ENCODE measurements around the gene FGF2.

FGF2 gene

GRCh38 chr4:122914292-122914904 is 87.8 kb downstream of the FGF2 start:
- no peaks in the 10 kb centered on the region for H3K27me3 ChIP-seq (ENCODE audit: control insufficient read depth in 1 of 2, insufficient read depth in 1 of 2, low read length in 2 of 2)
- no peak overlapping the region for H2AK5ac ChIP-seq (ENCODE audit: low read length, severe bottlenecking)
- 17% methylated on average over 1 of the region's 4 CpGs for WGBS
- H3K27ac ChIP-seq (ENCODE audit: low read length, poor library complexity, severe bottlenecking), result no peak overlapping the region
- no peak overlapping the region for H2BK12ac ChIP-seq (ENCODE audit: low read length in 2 of 2)
- H3K14ac ChIP-seq (ENCODE audit: low read length in 2 of 2), result no peak overlapping the region
- H3K4ac ChIP-seq (ENCODE audit: low read depth in 1 of 2, low read length in 2 of 2), result no peak overlapping the region
- H2BK5ac ChIP-seq (ENCODE audit: low read depth, low read length, poor library complexity, severe bottlenecking), result no peak overlapping the region
- H2BK120ac ChIP-seq (ENCODE audit: low read depth, low read length), result no peak overlapping the region
- DNase-seq, result no peak
- H3K4me3 ChIP-seq (ENCODE audit: insufficient read depth in 1 of 2, low read depth in 1 of 2, low read length in 2 of 2), result no peak overlapping the region
- H3K4me2 ChIP-seq (ENCODE audit: low read length, poor library complexity, severe bottlenecking), result no peak overlapping the region
- no peak overlapping the region for H2AFZ ChIP-seq (ENCODE audit: low read depth, low read length)
- H3K4me1 ChIP-seq (ENCODE audit: control insufficient read depth, insufficient read depth, low read depth, low read length), result no peaks in the 10 kb centered on the region
- no peak overlapping the region for H2BK15ac ChIP-seq (ENCODE audit: low read depth, poor library complexity, severe bottlenecking)
- H4K8ac ChIP-seq (ENCODE audit: low read length), result no peak overlapping the region
- peak overlapping the region; percentile 39 for H3K9ac ChIP-seq (ENCODE audit: low read length)
- no peak overlapping the region for H3K18ac ChIP-seq (ENCODE audit: low read depth in 1 of 2, low read length in 2 of 2)
- no peaks in the 10 kb centered on the region for H3K9me3 ChIP-seq (ENCODE audit: control insufficient read depth, low read length)
- H3K79me1 ChIP-seq (replicated peaks; ENCODE audit: low read length, poor library complexity, severe bottlenecking), result peaks cover 3% of the 10 kb centered on the region
- H3K23ac ChIP-seq (ENCODE audit: low read length in 2 of 2), result no peak overlapping the region
- H4K91ac ChIP-seq (ENCODE audit: low read length), result no peak overlapping the region
- peaks cover 0 to 26% of the 10 kb centered on the region in 2 experiments for H3K36me3 ChIP-seq (ENCODE audit: control insufficient read depth in 1 of 2, insufficient read depth in 2 of 2, low read depth in 1 of 2, low read length in 2 of 2)

DNA sequence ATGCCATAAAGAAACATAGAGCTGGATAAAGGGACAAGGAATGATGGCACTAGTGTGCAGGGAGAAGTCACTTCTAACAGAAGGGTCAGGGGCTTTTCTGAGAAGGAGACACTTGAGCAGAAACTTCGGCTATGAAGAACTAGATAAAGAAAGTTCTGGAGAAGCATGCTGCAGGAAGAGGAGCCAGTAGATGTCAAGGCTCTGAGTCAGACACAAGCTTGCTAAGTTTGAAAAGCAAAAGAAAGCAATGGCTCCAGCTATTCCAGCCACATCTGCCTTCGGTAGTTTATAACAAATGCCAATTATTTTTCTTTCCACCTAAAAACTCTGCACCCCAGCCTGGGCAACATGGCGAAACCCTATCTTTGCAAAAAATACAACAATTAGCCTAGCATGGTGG is 88.3 kb downstream of the FGF2 start:
- WGBS, result 24% methylated on average over 1 of the region's 3 CpGs
- no peak overlapping the region for H2BK5ac ChIP-seq (ENCODE audit: low read depth, low read length, poor library complexity, severe bottlenecking)
- H3K18ac ChIP-seq (ENCODE audit: low read depth in 1 of 2, low read length in 2 of 2), result no peak overlapping the region
- no peak overlapping the region for H2BK120ac ChIP-seq (ENCODE audit: low read depth, low read length)
- H3K23ac ChIP-seq (ENCODE audit: low read length in 2 of 2), result no peak overlapping the region
- no peak overlapping the region for H2BK15ac ChIP-seq (ENCODE audit: low read depth, poor library complexity, severe bottlenecking)
- H3K4me2 ChIP-seq (ENCODE audit: low read length, poor library complexity, severe bottlenecking), result no peak overlapping the region
- no peak overlapping the region for H3K27ac ChIP-seq (ENCODE audit: low read length, poor library complexity, severe bottlenecking)
- no peak overlapping the region for H3K14ac ChIP-seq (ENCODE audit: low read length in 2 of 2)
- H4K91ac ChIP-seq (ENCODE audit: low read length), result no peak overlapping the region
- no peak overlapping the region for H2BK12ac ChIP-seq (ENCODE audit: low read length in 2 of 2)
- peak; percentile 49 for DNase-seq
- H2AK5ac ChIP-seq (ENCODE audit: low read length, severe bottlenecking), result no peak overlapping the region
- H4K8ac ChIP-seq (ENCODE audit: low read length), result no peak overlapping the region
- no peaks in the 10 kb centered on the region for H3K9me3 ChIP-seq (ENCODE audit: control insufficient read depth, low read length)
- no peak overlapping the region for H2AFZ ChIP-seq (ENCODE audit: low read depth, low read length)
- H3K27me3 ChIP-seq (ENCODE audit: control insufficient read depth in 1 of 2, insufficient read depth in 1 of 2, low read length in 2 of 2), result no peaks in the 10 kb centered on the region
- H3K79me1 ChIP-seq (replicated peaks; ENCODE audit: low read length, poor library complexity, severe bottlenecking), result peaks cover 3% of the 10 kb centered on the region
- H3K4ac ChIP-seq (ENCODE audit: low read depth in 1 of 2, low read length in 2 of 2), result no peak overlapping the region
- H3K4me3 ChIP-seq (ENCODE audit: insufficient read depth in 1 of 2, low read depth in 1 of 2, low read length in 2 of 2), result no peak overlapping the region
- H3K9ac ChIP-seq (ENCODE audit: low read length), result peak overlapping the region; percentile 39
- H3K36me3 ChIP-seq (ENCODE audit: control insufficient read depth in 1 of 2, insufficient read depth in 2 of 2, low read depth in 1 of 2, low read length in 2 of 2), result peaks cover 0 to 26% of the 10 kb centered on the region in 2 experiments
- H3K4me1 ChIP-seq (ENCODE audit: control insufficient read depth, insufficient read depth, low read depth, low read length), result no peaks in the 10 kb centered on the region

DNA sequence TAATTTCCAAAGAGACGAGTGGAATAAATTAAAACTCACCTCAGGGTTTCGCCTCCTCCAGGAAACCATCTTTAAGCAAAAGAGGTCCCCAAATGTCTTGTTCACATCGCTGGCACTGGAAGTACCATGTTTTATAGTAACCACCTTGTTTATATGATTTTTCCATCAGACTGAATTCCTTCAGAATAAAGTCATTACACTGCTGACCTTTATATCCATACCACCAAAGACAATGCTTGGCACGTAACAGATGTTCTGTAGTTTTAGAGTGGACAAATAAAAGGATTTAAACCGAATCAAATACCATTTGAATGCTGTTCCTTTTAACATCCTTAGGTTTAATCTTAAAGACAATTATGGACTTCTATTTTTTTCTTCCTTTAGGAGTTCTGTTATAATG is 91.1 kb downstream of the FGF2 start:
- Histone ChIP-seq H3K9me3 (ENCODE audit: control insufficient read depth, low read length) (no peaks in the 10 kb centered on the region), H2BK5ac (ENCODE audit: low read depth, low read length, poor library complexity, severe bottlenecking) (no peak overlapping the region), H3K9ac (ENCODE audit: low read length) (no peak overlapping the region), H2AK5ac (ENCODE audit: low read length, severe bottlenecking) (no peak overlapping the region), H3K4me3 (ENCODE audit: insufficient read depth in 1 of 2, low read depth in 1 of 2, low read length in 2 of 2) (no peak overlapping the region), H2AFZ (ENCODE audit: low read depth, low read length) (no peak overlapping the region), H2BK15ac (ENCODE audit: low read depth, poor library complexity, severe bottlenecking) (no peak overlapping the region), H3K4me2 (ENCODE audit: low read length, poor library complexity, severe bottlenecking) (no peak overlapping the region), H3K79me1 (replicated peaks; ENCODE audit: low read length, poor library complexity, severe bottlenecking) (peaks cover 6% of the 10 kb centered on the region), H2BK120ac (ENCODE audit: low read depth, low read length) (no peak overlapping the region), H3K27me3 (ENCODE audit: control insufficient read depth in 1 of 2, insufficient read depth in 1 of 2, low read length in 2 of 2) (no peaks in the 10 kb centered on the region), H3K14ac (ENCODE audit: low read length in 2 of 2) (no peak overlapping the region), H4K8ac (ENCODE audit: low read length) (no peak overlapping the region), H4K91ac (ENCODE audit: low read length) (no peak overlapping the region), H2BK12ac (ENCODE audit: low read length in 2 of 2) (no peak overlapping the region), H3K18ac (ENCODE audit: low read depth in 1 of 2, low read length in 2 of 2) (no peak overlapping the region), H3K23ac (ENCODE audit: low read length in 2 of 2) (no peak overlapping the region), H3K36me3 (ENCODE audit: control insufficient read depth in 1 of 2, insufficient read depth in 2 of 2, low read depth in 1 of 2, low read length in 2 of 2) (peaks cover 0 to 15% of the 10 kb centered on the region in 2 experiments), H3K4me1 (ENCODE audit: control insufficient read depth, insufficient read depth, low read depth, low read length) (peaks cover 3% of the 10 kb centered on the region), H3K4ac (ENCODE audit: low read depth in 1 of 2, low read length in 2 of 2) (no peak overlapping the region), H3K27ac (ENCODE audit: low read length, poor library complexity, severe bottlenecking) (no peak overlapping the region)
- 93% methylated on average over 3 of the region's 5 CpGs for WGBS
- DNase-seq, result no peak

DNA sequence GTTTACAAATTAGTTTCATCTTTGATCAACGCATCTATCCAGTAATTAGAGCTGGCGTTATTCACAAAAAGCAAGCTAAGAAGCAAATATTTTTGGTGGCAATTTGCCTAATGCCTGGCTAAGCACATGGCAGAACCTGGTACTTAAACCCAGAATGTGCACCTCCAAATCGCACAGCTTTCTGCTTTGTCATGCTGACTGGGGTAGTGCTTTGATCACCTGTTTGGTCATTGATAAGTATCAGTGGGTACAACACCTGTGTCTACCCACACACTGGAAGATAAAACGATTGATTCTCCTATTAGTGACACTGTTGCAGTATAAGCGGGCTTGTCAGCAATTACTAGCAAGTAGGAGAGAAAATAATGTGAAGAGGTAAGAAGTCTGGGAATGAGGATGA is 93.8 kb downstream of the FGF2 start:
- H3K18ac ChIP-seq (ENCODE audit: low read depth in 1 of 2, low read length in 2 of 2), result no peak overlapping the region
- no peak overlapping the region for H3K27ac ChIP-seq (ENCODE audit: low read length, poor library complexity, severe bottlenecking)
- no peak for DNase-seq
- no peaks in the 10 kb centered on the region for H3K27me3 ChIP-seq (ENCODE audit: control insufficient read depth in 1 of 2, insufficient read depth in 1 of 2, low read length in 2 of 2)
- no peak overlapping the region for H3K23ac ChIP-seq (ENCODE audit: low read length in 2 of 2)
- no peak overlapping the region for H2AFZ ChIP-seq (ENCODE audit: low read depth, low read length)
- WGBS, result 98% methylated on average over 5 of the region's 5 CpGs
- no peak overlapping the region for H3K9ac ChIP-seq (ENCODE audit: low read length)
- no peak overlapping the region for H2BK120ac ChIP-seq (ENCODE audit: low read depth, low read length)
- no peak overlapping the region for H4K91ac ChIP-seq (ENCODE audit: low read length)
- H3K4me2 ChIP-seq (ENCODE audit: low read length, poor library complexity, severe bottlenecking), result no peak overlapping the region
- H2BK5ac ChIP-seq (ENCODE audit: low read depth, low read length, poor library complexity, severe bottlenecking), result no peak overlapping the region
- no peak overlapping the region for H3K14ac ChIP-seq (ENCODE audit: low read length in 2 of 2)
- no peak overlapping the region for H2BK15ac ChIP-seq (ENCODE audit: low read depth, poor library complexity, severe bottlenecking)
- peaks cover 3% of the 10 kb centered on the region for H3K4me1 ChIP-seq (ENCODE audit: control insufficient read depth, insufficient read depth, low read depth, low read length)
- no peak overlapping the region for H3K4ac ChIP-seq (ENCODE audit: low read depth in 1 of 2, low read length in 2 of 2)
- H2BK12ac ChIP-seq (ENCODE audit: low read length in 2 of 2), result no peak overlapping the region
- H3K36me3 ChIP-seq (ENCODE audit: control insufficient read depth in 1 of 2, insufficient read depth in 2 of 2, low read depth in 1 of 2, low read length in 2 of 2), result peaks cover 0 to 11% of the 10 kb centered on the region in 2 experiments
- no peak overlapping the region for H4K8ac ChIP-seq (ENCODE audit: low read length)
- H3K4me3 ChIP-seq (ENCODE audit: insufficient read depth in 1 of 2, low read depth in 1 of 2, low read length in 2 of 2), result peak overlapping the region in 1 of 2 experiments; percentile 90
- H3K9me3 ChIP-seq (ENCODE audit: control insufficient read depth, low read length), result no peaks in the 10 kb centered on the region
- no peak overlapping the region for H2AK5ac ChIP-seq (ENCODE audit: low read length, severe bottlenecking)
- peaks cover 16% of the 10 kb centered on the region for H3K79me1 ChIP-seq (replicated peaks; ENCODE audit: low read length, poor library complexity, severe bottlenecking)
